HepG2 (cell line): ENCODE data around the gene PDIA2. TPM values are rescaled to one million over a fixed set of nuclear protein-coding genes. Genes with fewer than 3 reads are reported as not detected.

Source experiments
- ATAC-seq: fragments of 200-7000 bp; cut with Tn5 transposase; 3 replicates; pipeline ENCODE4 v1.9.1; 2020; ENCODE audit warnings: mild to moderate bottlenecking, moderate library complexity
- BruUV-seq: library from RNA; stranded (reverse); fragments of 400-500 nt; replicated peaks from 2 replicates; lab custom pipeline; 2021; lab: Mats Ljungman, UMichigan
- CTCF ChIA-PET: fragments of 300-600 bp; formaldehyde crosslinking; extraction: SDS; loops from one replicate; lab custom pipeline; 2021; ENCODE audit warnings: low total read pairs, inconsistent platforms, low intra/inter-chr PET ratio; lab: Yijun Ruan, JAX
- POLR2A ChIA-PET: fragments of 350-600 bp; sonication (Branson Sonifier 250); formaldehyde crosslinking; loops from one replicate; lab custom pipeline; 2020; ENCODE audit warnings: antibody characterized with exemption, inconsistent platforms; lab: Yijun Ruan, JAX
- DNase-seq: peaks from one replicate; pipeline ENCODE4 v3.0.0-alpha.2; 2015; ENCODE audit warnings: low spot score
- FAIRE-seq: peaks from 3 replicates; lab custom pipeline; 2011; peaks lifted over from hg19 to GRCh38; lab: Jason Lieb, UNC
- H2AFZ ChIP-seq: one replicate; pipeline ENCODE4 v1.6.1; 2011; ENCODE audit warnings: low read length, inconsistent platforms
- H3K27ac ChIP-seq: fragments of 300-600 bp; 3 replicates; pipeline ENCODE4 v1.8.0; 2011; ENCODE audit warnings: mixed run types, mild to moderate bottlenecking, mixed read lengths, low read length, inconsistent platforms; ENCODE audit not compliant: insufficient read depth; ENCODE audit errors: extremely low read length
- H3K27me3 ChIP-seq, 2 experiments: fragments of 200-600 bp in 1 of 2; 2 replicates in 1 of 2; 3 replicates in 1 of 2; pipeline versions ENCODE4 v1.6.0 to v1.8.0; 2011; ENCODE audit warnings: low read length in 2 of 2, mild to moderate bottlenecking in 2 of 2, moderate library complexity in 2 of 2, inconsistent platforms in 1 of 2; ENCODE audit not compliant: insufficient read depth in 2 of 2, control insufficient read depth in 1 of 2
- H3K36me3 ChIP-seq, 2 experiments: fragments of 200-600 bp in 1 of 2; replicated peaks in 1 of 2; 2 replicates in 1 of 2; 3 replicates in 1 of 2; pipeline versions ENCODE4 v1.5.1 to v1.8.0; 2011; ENCODE audit warnings: low read length in 2 of 2, inconsistent platforms in 1 of 2; ENCODE audit not compliant: insufficient read depth in 2 of 2, control insufficient read depth in 1 of 2
- H3K4me1 ChIP-seq: 2 replicates; pipeline ENCODE4 v1.5.1; 2012; ENCODE audit warnings: low read length, inconsistent platforms; ENCODE audit not compliant: insufficient read depth
- H3K4me2 ChIP-seq: 2 replicates; pipeline ENCODE4 v1.6.0; 2011; ENCODE audit warnings: low read depth, low read length, inconsistent platforms
- H3K4me3 ChIP-seq, 3 experiments: fragments of 200-600 bp in 1 of 3; sonication (generic), shearing (Covaris generic) in 1 of 3; replicated peaks in 1 of 3; 2 replicates each; pipeline ENCODE4 v1.5.1; 2011 to 2016; ENCODE audit warnings: low read length in 3 of 3, inconsistent platforms in 2 of 3, low read depth in 2 of 3, mild to moderate bottlenecking in 2 of 3, control low read depth in 1 of 3, mixed read lengths in 1 of 3; ENCODE audit not compliant: insufficient read depth in 1 of 3
- H3K79me2 ChIP-seq: one replicate; pipeline ENCODE4 v1.6.1; 2011; ENCODE audit warnings: low read length, inconsistent platforms; ENCODE audit not compliant: insufficient read depth
- H3K9ac ChIP-seq: 2 replicates; pipeline ENCODE4 v1.6.0; 2011; ENCODE audit warnings: mild to moderate bottlenecking, low read depth, low read length, inconsistent platforms; ENCODE audit not compliant: insufficient read depth
- H3K9me3 ChIP-seq: 2 replicates; pipeline ENCODE4 v1.5.1; 2012; ENCODE audit warnings: mild to moderate bottlenecking, low read length
- H4K20me1 ChIP-seq: 2 replicates; pipeline ENCODE4 v1.6.0; 2011; ENCODE audit warnings: inconsistent platforms, mild to moderate bottlenecking, low read length, moderate library complexity; ENCODE audit not compliant: insufficient read depth
- AGO2 ChIP-seq: fragments of 200-400 bp; formaldehyde crosslinking; optimal IDR thresholded peaks from 2 replicates; pipeline ENCODE3; 2017; ENCODE audit warnings: mild to moderate bottlenecking, low read depth, low read length, moderate library complexity
- ATF7 ChIP-seq, 2 experiments: fragments of 450-650 bp in 1 of 2; sonication (generic) in 1 of 2; formaldehyde crosslinking in 1 of 2; IDR thresholded peaks; 2 replicates each; pipeline versions ENCODE4 v1.4.0 to v1.6.1; 2016 to 2020; ENCODE audit warnings: antibody characterized with exemption in 1 of 2, mild to moderate bottlenecking in 1 of 2, missing genetic modification reagents in 1 of 2
- HOXA9 ChIP-seq: sonication (generic); formaldehyde crosslinking; IDR thresholded peaks from 2 replicates; pipeline ENCODE4 v1.8.1; 2022; ENCODE audit warnings: missing genetic modification reagents, mild to moderate bottlenecking, moderate library complexity, borderline replicate concordance
- ZBTB38 ChIP-seq: sonication (generic); formaldehyde crosslinking; IDR thresholded peaks from 2 replicates; pipeline ENCODE4 v1.5.1; 2020; ENCODE audit warnings: mild to moderate bottlenecking, missing genetic modification reagents
- WGBS: methylation state at CpG from one replicate; pipeline ENCODE4 v1.1.6; 2017; ENCODE audit warnings: low lambda C conversion rate; 5-methylcytosine and 5-hydroxymethylcytosine counted together
- in situ Hi-C: cut with HindIII; loops from 2 replicates; pipeline ENCODE4 v1.10.0; 2017; ENCODE audit warnings: low pct_unique_long_range_greater_than_20kb; ENCODE audit not compliant: extremely low pct_ligation_motif_present
- intact Hi-C: fragments of 100-400 bp; cut with micrococcal nuclease; formaldehyde crosslinking; loops from one replicate; pipeline ENCODE4 v1.10.0; 2022; ENCODE audit not compliant: unreplicated experiment
- polyA plus RNA-seq, 8 experiments: library from polyadenylated mRNA; depleted of rRNA in 3 of 8; stranded (reverse) in 7 of 8; unstranded in 1 of 8; fragments of >200 nt; fragmentation: Illumina TruSeq in 4 of 8; extraction: Trizol in 4 of 8; gene quantifications; 2 replicates each; pipeline versions ENCODE4 v1.2.1 to v1.2.3, GENCODE V29; 2011 to 2016; ENCODE audit warnings: low read depth in 4 of 8, missing spikeins in 1 of 8, mixed read lengths in 1 of 8; ENCODE audit not compliant: insufficient read depth in 1 of 8
- total RNA-seq, 5 experiments: library from RNA; depleted of rRNA; stranded (reverse); fragments of >200 nt; fragmentation: Illumina TruSeq; extraction: Trizol; gene quantifications; 2 replicates each; pipeline ENCODE4 v1.2.3, GENCODE V29; 2016; ENCODE audit warnings: low read depth in 1 of 5

Gene PDIA2
- total and polyA plus RNA-seq, 2 of the 13 experiments (the other 11 are each of a cell fraction or from before 2014, with no cell fraction given), result 0.35 to 1.9 TPM

DNA sequence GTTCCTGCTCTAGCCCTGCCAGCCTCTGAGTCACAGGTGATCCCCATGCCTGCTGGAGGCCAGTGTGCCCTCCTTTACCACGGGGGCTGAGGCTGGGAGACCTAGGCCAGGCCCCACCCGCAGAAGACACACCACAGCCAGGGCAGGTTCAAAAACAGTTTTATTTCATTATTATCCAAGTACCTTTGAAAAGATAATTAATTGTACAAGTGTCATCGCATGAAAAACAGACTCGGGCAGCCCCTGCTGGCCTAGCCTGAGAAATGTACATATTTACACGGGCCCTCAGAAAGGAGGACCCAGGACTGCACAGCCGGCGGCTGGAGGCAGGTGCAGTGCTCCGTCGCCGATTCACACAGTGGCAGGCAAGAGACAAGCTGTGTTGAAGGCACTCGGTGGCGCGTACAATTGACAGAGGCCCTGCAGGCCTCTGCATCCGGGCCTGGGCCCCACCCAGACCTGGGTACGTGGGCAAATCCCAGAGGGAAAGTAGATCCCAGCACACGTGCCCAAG is 4.4 kb downstream of the PDIA2 start:
- DNase-seq (no peak), FAIRE-seq (no peak), ATAC-seq (no peak)
- no peaks in the 10 kb centered on the region for H3K9me3 ChIP-seq
- POLR2A ChIA-PET, result no interaction called here
- H4K20me1 ChIP-seq, result no peaks in the 10 kb centered on the region
- H2AFZ ChIP-seq, result no peak overlapping the region
- BruUV-seq, result no TSS peak
- H3K4me3 ChIP-seq, result no peak overlapping the region
- H3K36me3 ChIP-seq, result peaks cover 14 to 52% of the 10 kb centered on the region in 2 experiments; a peak in 4 of 5 replicates
- H3K27ac ChIP-seq, result no peak overlapping the region
- H3K4me2 ChIP-seq, result no peak overlapping the region
- intact Hi-C loops (loop anchor here (5.0 kb wide), 1 partner anchor 50 kb away; no protein-coding TSS in a partner anchor), in situ Hi-C loops (no loop called here)
- H3K79me2 ChIP-seq, result no peaks in the 10 kb centered on the region
- peaks cover 3 to 11% of the 10 kb centered on the region in 2 experiments; a peak in 2 of 5 replicates for H3K27me3 ChIP-seq
- TF ChIP-seq ZBTB38 (CRISPR knock-in tag) (peak; percentile 46; the same call in 1 of the 2 replicates), AGO2 (peak; percentile 4), ATF7 (IDR thresholded peaks at IDR 0.05) (no peak), ATF7 (CRISPR knock-in tag; IDR thresholded peaks at IDR 0.05) (no peak)
- H3K9ac ChIP-seq, result no peak overlapping the region
- H3K4me1 ChIP-seq, result no peaks in the 10 kb centered on the region
- 85% methylated on average over 10 of the region's 16 CpGs for WGBS
- CTCF ChIA-PET, result no interaction called here

- 97% methylated on average over 20 of the region's 33 CpGs for WGBS
- Histone ChIP-seq H3K9me3 (no peaks in the 10 kb centered on the region), H3K79me2 (no peaks in the 10 kb centered on the region), H3K4me3 (no peak overlapping the region), H3K4me1 (no peaks in the 10 kb centered on the region), H4K20me1 (no peaks in the 10 kb centered on the region), H3K27me3 (peaks cover 2 to 4% of the 10 kb centered on the region in 2 experiments; a peak in 2 of 5 replicates)
- POLR2A ChIA-PET, result no interaction called here
- CTCF ChIA-PET, result no interaction called here
- in situ Hi-C loops, result no loop called here
- no peak for FAIRE-seq
- no peak for ATAC-seq
- TF ChIP-seq HOXA9 (no peak), AGO2 (peak; percentile 30)
- TF ChIP-seq, all 625 proteins: peak for 1
- no peak for DNase-seq
- peaks cover 14 to 61% of the 10 kb centered on the region in 2 experiments; a peak in 4 of 5 replicates for H3K36me3 ChIP-seq
- H3K9ac ChIP-seq, result no peak overlapping the region
- H3K27ac ChIP-seq, result no peak overlapping the region
- no TSS peak for BruUV-seq
- H3K4me2 ChIP-seq, result no peak overlapping the region
- intact Hi-C loops, result loop anchor here (5.0 kb wide), 1 partner anchor 51 kb away; no protein-coding TSS in a partner anchor
- H2AFZ ChIP-seq, result no peak overlapping the region
These were observed 5.3 kb downstream of the PDIA2 start for GRCh38 chr16:287981-288920.
